IPS-18c (cell line): ENCODE measurements around the gene ST14.

Source experiments
- H3K4me3 ChIP-seq: 2 replicates; pipeline ENCODE4 v1.7.0; 2013; ENCODE audit warnings: low read depth, mild to moderate bottlenecking, low read length, moderate library complexity; ENCODE audit not compliant: insufficient read depth
- H3K9me3 ChIP-seq: one replicate; pipeline ENCODE4 v1.6.1; 2013; ENCODE audit warnings: mild to moderate bottlenecking, low read length, moderate library complexity; ENCODE audit not compliant: control insufficient read depth, insufficient read depth

The ST14 gene

GRCh38 chr11:130175898-130176297 is 16.3 kb downstream of the ST14 start:
- Histone ChIP-seq H3K4me3 (no peak overlapping the region), H3K9me3 (no peaks in the 10 kb centered on the region)

DNA sequence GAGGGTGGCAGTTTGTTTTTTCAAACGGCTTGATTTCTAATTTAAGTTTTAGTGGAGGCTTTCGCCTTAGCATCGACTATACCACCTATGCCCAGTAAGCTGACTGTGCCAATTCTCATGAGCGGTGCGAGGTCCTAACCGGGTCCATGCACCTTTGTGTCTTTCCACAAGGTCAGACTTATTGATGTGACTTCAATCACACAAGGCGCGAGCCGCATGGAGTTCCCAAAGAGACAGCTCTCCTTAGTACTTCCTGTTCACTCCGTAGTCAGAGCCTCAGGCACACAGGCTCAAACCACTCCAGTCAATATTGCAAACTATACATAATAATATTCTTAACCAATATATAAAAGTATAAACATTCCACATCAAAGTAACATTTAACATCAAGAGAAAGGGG is 18.2 kb downstream of the ST14 start:
- no peaks in the 10 kb centered on the region for H3K9me3 ChIP-seq
- H3K4me3 ChIP-seq: no peak overlapping the region

GRCh38 chr11:130178441-130179339 is 19.1 kb downstream of the ST14 start:
- Histone ChIP-seq H3K9me3 (no peaks in the 10 kb centered on the region), H3K4me3 (no peak overlapping the region)

- Histone ChIP-seq H3K9me3 (no peaks in the 10 kb centered on the region), H3K4me3 (no peak overlapping the region)
These were observed 20.1 kb downstream of the ST14 start for GRCh38 chr11:130179396-130180306.

- no peak overlapping the region for H3K4me3 ChIP-seq
- no peaks in the 10 kb centered on the region for H3K9me3 ChIP-seq
These were observed 20.9 kb downstream of the ST14 start for GRCh38 chr11:130180491-130180890.

- H3K9me3 ChIP-seq: no peaks in the 10 kb centered on the region
- H3K4me3 ChIP-seq: no peak overlapping the region
These were observed 21.3 kb downstream of the ST14 start for GRCh38 chr11:130180896-130181294.

DNA sequence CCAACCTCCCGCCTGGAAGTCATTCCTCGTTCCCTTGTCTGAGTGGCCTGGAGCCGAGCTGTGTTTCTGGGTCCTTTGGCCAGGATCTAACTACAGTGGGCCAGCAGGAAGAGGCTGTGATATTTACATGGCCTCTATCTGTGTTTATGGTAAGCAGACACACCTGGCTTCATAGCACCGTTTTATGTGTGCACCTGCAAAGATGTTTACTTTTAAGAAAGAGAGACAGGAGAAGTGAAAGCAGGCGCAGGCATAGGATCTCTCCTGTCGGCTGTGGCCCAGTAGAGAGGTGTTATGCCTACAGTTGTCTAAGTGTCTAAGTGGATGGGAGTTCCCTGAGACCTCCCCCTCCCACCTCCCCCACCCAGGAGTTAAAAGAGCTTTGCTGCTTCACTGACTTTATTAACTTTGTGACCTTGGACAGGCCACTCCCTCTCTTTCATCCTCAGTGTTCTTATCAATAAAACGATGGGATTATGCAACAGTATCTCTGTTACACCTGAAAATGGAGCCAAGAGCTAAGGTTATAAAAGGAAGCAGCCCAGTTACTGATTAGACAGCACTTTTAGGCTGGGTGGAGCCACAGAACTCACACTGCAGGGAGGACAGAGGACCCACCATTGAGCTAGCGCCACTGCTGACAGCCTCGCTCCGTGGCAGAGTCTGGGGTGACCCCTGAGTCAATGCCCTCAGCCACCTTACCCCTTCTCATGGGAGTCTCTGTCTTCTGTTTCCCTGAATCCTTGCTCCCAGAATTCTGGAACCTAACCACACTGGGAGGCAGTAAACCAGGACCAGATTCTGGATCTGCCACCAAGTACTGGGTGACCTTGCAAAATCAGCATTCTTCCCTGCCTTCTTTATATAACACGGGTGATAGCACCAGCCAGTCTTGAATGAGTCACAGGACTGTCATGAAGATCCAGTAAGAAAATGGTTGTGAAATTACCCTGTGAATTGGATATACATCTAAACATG is 22.0 kb downstream of the ST14 start:
- no peak overlapping the region for H3K4me3 ChIP-seq
- H3K9me3 ChIP-seq: no peaks in the 10 kb centered on the region

GRCh38 chr11:130183878-130184610 is 24.5 kb downstream of the ST14 start:
- H3K4me3 ChIP-seq: no peak overlapping the region
- H3K9me3 ChIP-seq: no peaks in the 10 kb centered on the region

- no peak overlapping the region for H3K4me3 ChIP-seq
- H3K9me3 ChIP-seq: no peaks in the 10 kb centered on the region
These were observed 27.5 kb downstream of the ST14 start for GRCh38 chr11:130187096-130187495.

GRCh38 chr11:130188047-130188446 is 28.5 kb downstream of the ST14 start:
- Histone ChIP-seq H3K9me3 (no peaks in the 10 kb centered on the region), H3K4me3 (no peak overlapping the region)

- H3K9me3 ChIP-seq: no peaks in the 10 kb centered on the region
- no peak overlapping the region for H3K4me3 ChIP-seq
These were observed 29.2 kb downstream of the ST14 start for GRCh38 chr11:130188585-130189347.

DNA sequence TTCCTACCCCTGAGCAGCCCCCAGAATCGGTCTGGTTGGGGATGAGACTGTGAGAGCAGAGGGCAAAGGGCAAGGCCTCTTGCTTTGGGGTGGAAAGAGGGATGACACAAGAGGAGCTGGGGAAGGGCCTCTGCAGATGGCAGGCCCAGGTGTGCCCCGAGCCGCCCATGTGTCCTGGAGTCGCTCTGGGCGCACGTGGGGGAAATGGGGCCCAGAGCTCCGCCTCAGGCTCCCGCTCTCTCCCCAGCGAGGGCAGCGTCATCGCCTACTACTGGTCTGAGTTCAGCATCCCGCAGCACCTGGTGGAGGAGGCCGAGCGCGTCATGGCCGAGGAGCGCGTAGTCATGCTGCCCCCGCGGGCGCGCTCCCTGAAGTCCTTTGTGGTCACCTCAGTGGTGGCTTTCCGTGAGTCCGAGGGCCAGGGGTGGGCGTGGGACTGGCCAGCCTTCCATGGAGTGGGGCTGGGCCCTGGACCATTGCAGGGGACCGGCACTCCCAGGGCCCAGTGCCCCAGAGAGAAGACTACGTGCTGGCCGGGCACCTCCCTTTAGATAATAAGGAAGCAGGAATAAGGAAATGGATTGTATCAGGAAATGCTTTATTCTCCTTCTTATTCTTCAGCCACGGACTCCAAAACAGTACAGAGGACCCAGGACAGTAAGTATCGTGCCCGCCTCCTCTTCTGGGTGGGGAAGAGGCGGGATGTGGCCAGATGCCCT is 30.1 kb downstream of the ST14 start:
- Histone ChIP-seq H3K9me3 (no peaks in the 10 kb centered on the region), H3K4me3 (no peak overlapping the region)

DNA sequence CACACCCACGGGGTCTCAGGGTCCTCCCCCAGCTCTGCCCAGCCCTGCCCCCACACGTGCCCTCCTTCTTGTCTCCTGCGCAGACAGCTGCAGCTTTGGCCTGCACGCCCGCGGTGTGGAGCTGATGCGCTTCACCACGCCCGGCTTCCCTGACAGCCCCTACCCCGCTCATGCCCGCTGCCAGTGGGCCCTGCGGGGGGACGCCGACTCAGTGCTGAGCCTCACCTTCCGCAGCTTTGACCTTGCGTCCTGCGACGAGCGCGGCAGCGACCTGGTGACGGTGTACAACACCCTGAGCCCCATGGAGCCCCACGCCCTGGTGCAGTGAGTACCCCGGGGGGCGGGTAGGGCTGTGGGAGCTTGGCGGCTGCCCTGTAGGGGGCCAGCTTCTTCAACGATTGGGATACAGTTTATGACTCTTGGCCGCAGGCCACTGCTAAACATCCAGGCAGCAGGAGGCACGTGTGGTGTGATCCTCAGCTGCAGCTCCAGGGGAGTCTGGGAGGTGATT is 30.8 kb downstream of the ST14 start:
- H3K9me3 ChIP-seq: no peaks in the 10 kb centered on the region
- no peak overlapping the region for H3K4me3 ChIP-seq

- Histone ChIP-seq H3K9me3 (no peaks in the 10 kb centered on the region), H3K4me3 (no peak overlapping the region)
These were observed 32.3 kb downstream of the ST14 start for GRCh38 chr11:130191896-130192295.

- H3K9me3 ChIP-seq: no peaks in the 10 kb centered on the region
- H3K4me3 ChIP-seq: no peak overlapping the region
These were observed 33.3 kb downstream of the ST14 start for GRCh38 chr11:130192845-130193267.
